ENCODE results near the gene GLIS1.
"Not testable (repeated sequence)": the region's sequence is repeated elsewhere in the genome, so short reads cannot be mapped to it uniquely, and the experiment has no call there.

Gene GLIS1

DNA sequence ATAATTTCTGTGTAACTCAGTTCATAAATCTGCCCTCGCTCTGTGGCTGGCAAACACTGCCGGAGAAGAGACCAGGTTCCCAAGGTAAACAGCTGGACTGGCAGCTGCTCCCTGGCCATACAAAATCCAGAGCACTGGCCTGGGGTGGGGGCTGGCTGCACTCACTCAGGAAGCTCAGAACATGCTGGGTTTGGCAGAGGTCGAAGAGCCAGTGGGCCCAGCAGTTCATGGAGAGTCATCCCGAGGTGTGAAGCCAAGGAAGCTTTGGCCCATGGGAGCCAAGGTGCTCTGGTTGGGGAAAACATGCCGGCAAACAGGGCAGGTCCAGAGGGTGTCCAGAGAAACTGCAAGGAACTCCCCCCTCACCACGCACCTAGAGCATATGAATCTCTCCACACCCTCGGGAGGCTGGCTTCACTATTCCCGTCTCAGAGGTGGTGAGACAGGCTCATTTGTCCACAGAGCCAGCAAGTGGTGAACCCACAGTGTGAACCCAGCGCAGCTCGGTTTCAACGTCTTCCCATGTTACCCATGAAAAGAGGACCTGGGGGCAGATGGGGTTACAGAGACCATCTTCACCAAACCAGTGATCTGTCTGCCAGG is 177.4 kb downstream of the GLIS1 start:
- DNase-seq (ENCODE audit: low read depth): no peak

DNA sequence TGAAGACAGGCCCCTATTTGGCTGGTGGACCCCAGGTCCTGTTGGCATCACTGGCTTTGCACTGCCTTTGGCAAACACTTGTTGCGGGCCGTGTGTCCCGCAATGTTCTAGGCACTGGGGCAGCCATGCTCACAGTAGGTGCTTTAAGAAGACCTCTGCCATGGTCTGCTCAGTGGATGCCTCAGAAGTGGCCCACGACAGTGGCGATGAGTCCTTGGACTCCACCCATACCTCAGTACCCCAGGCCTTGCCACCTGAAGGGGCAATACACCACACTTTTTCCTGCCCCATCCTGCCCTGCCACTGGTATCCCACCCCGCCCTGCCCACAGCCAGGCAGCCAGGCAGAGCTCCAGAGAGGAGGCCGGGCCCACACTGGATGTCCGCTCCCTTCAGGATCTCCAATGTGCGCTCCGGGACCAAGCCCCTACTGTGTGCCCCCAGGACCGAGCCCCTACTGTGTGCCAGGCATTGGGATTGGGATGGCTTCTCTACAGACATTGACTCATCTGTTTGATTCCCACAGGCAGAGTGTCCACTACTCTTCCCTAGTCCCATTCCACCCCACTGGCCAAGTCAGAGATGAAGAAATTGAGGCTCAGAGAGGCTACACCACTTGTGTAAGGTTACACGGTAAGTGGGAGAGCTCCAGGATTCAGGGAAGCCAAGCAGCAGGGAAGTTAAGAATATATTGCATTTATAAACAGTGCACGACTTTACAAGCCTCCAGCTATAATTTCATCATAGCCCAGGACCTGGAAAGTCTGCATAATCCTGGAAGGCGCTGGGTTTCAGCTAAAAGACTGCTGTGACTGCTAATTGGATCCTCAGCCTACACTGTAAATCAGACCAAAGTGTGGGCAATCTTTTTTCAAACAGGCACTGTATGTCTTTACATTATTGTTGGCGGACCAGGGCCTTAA is 178.1 kb downstream of the GLIS1 start:
- DNase-seq (ENCODE audit: low read depth): no peak

DNA sequence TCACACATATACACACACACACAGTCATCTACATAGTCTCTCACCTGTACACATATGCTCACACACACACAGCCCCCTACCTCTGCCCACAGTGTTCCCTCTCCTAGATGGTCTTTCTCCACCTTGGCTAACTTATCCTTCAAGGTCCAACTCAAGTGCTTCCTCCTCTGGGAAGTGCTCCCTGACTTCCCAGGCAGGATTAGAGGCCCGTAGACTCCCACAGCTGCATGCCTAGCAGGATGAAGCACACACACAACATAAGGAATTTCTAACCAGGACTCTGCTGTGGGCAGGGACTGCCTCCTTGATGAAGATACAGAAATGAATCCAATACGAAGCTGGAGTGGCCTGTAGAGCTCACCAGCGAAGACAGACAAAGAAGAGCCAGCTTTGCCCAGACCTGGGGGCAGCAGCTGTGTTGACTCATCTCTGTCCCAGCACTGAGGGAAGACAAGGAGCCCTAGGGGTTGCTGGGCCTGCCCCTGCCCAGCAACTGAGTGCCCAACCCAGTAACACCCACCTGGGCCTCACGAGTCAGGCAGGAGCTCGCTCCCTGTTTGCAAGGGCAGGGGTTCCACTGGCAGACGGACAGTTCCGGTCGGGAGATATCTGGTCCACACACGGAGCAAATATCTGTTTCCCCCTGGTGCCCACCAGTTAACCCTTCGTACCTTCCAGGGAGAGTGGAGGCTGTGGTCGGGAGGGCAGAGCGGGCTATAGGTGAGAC is 178.9 kb downstream of the GLIS1 start:
- no peak for DNase-seq (ENCODE audit: low read depth)

DNA sequence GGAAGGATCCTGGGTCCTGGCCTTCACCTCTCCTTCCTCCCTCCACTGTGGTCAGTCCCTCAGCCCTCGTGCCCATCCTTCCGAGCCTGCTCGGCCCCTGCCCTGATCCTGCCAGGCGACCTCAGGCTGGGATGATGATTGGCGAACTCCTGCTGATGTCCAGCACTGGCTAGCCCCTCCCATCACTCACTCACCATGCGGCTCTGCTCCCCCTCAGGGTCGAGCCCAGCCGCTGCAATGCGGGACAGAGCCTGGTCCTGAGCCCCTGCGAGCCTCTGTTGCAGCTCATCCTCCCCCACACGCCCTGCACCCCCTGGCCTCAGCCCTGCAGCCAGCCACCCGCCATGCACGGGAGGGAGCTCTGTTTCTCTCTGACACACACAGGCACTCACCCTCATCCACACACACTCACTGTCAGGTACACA is 179.6 kb downstream of the GLIS1 start:
- DNase-seq (ENCODE audit: low read depth): no peak

DNA sequence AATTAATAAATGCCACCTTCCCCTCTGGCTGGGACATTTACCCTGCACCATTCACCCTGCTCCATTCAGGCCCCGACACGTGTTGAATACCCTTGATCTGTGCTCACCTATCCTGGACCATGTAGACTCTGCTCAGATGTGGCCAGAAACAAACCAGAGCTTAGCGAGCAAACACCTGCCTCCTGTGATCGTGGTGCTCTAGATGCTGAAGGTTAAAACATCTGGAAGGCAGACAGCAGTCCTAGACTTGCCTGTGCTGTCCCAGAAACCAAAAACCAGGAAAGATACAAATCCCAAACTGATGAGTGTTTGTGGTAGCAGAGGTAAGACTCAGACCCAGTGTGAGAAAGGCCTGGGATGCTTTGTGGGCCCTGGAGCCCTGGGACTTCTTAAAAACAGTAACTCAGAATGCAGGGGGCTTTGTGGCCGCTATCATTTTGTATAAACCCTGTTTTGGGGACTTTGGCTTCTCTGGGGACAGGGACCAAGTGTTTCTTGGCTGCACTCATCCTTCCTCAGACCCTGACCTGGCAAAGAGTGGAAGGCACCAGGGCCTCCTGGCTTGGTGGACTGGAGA is 180.1 kb downstream of the GLIS1 start:
- no peak for DNase-seq (ENCODE audit: low read depth)

DNA sequence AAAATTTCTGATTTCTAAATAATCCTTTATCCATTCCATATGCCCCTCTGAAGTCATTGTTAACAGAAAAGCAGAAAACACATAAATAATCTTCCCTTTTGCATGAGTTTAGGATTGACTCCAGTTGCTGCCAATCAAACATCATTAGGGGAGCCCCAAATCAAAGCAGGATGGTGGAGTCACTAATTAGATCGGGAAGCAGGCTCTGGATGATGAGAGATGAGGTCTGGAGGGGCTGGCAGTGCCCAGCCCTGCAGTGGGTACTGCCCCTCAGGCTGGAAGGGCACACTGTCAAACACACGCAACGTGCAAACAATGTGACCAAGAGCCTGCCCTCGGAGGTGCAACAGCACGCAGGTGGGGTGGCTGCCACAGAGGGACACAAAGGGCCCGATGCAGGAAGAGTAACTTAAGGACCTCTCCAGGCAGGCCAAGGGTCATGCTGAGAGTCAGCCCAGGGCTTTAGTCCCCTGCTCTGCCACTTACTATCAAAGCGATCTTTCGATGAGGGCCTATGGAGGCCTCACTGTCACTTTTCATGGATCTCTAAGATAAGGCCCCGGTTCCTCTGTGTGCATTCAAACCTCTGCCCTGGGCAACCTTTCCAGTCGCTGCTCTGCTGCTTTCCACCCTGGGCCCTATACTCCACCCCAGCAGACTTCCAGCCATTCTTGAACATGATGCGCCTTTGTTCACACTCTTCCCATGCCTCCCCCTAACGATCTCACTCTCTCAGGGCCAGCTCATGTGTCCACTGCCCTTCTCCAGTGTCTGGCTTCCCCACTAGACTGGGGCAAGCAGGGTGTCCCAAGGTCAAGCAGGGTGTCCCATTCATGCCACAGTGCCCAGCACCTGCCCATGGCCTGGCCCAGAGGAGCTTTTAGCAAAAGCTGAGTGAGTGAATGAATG is 180.9 kb downstream of the GLIS1 start:
- DNase-seq (ENCODE audit: low read depth): no peak

DNA sequence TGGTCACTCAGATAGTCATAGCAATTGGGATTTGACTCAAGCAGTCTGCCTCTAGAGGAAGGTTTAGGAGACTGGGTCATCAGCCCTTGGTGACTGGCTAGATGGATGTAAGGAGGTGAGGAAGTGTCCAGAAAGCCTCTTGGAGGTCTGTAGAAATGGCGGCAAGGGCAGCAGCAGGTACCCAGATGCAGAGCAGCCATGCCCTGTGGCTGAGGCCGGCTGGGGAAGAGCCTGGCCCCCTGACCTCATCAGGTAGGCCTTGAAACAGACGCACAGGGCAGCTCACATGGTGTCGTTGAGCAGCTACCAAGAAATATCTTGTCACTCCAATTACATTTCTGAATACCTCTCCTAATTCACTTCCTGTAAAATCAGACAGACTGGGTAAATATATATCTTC is 181.6 kb downstream of the GLIS1 start:
- DNase-seq (ENCODE audit: low read depth): no peak

DNA sequence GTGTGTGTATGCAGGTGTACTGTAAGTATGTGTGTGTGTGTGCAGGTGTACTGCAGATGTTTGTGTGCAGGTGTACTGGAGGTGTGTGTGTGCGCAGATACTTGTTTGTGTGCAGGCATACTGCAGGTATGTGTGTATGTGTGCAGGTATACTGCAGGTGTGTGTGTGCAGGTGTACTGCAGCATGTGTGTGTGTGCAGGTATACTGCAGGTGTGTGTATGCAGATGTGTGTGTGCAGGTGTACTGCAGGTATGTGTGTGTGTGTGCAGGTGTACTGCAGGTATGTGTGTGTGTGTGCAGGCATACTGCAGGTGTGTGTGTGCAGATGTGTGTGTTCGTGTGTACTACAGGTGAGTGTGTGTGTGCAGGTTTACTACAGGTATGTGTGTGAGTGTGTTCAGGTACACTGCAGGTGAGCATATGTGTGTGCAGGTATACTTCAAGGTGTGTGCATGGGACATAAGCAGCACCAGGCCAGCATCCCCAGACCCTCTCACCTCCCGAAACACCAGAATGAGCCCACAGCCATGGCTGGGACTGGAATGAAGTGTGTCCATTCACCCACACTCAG is 182.2 kb downstream of the GLIS1 start:
- DNase-seq (ENCODE audit: low read depth): no peak

DNA sequence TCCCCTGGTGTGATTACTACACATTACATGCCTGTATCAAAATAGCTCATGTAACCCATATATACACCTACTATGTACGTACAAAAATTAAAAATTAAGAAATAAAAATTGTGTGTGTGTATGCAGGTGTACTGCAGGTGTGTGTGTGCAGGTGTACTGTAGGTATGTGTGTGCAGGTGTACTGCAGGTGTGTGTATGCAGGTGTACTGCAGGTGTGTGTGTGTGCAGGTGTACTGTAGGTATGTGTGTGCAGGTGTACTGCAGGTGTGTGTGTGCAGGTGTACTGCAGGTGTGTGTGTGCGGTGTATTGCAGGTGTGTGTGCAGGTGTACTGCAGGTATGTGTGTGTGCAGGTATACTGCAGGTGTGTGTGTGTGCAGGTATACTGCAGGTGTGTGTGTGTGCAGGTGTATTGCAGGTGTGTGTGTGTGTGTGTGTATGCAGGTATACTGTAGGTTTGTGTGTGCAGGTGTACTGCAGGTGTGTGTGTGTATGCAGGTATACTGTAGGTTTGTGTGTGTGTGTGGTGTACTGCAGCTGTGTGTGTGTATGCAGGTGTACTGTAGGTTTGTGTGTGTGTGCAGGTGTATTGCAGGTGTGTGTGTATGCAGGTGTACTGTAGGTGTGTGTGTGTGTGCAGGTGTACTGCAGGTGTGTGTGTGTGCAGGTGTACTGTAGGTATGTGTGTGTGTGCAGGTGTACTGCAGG is 183.2 kb downstream of the GLIS1 start:
- not testable (repeated sequence) for DNase-seq (ENCODE audit: low read depth)

DNA sequence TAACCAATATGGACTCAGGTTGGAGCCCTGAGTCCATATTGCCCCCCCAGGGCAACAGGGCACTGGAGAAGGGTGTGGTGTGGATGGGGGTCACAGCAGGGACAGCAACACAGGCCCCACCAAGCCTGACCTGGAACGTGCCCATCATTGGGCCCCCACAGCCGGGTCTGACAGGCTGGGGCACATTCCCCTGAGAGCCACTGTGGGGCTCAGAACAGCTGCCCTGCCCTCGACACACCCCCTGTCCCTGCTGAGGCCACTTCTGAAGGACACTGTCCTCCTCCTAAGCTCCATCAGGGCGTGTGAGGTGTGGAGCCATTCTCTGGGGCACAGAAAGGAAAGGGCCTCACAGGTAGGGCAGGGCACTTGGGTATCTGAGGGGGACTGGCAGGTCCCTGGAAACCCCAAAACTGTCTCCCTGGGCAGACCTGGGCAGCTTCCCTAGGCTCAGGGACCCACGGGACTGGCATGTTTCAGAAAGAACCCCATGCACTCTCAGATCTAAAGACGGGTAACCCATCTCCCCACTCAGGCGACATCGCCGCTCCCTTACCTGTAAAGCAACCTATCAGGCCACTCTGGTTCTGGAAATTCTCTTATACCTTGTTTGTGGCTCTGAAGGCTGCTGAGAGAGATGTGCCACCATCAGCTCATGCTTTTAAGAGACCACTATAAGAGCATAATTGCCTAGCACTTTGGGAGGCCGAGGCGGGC is 184.2 kb downstream of the GLIS1 start:
- no peak for DNase-seq (ENCODE audit: low read depth)

DNA sequence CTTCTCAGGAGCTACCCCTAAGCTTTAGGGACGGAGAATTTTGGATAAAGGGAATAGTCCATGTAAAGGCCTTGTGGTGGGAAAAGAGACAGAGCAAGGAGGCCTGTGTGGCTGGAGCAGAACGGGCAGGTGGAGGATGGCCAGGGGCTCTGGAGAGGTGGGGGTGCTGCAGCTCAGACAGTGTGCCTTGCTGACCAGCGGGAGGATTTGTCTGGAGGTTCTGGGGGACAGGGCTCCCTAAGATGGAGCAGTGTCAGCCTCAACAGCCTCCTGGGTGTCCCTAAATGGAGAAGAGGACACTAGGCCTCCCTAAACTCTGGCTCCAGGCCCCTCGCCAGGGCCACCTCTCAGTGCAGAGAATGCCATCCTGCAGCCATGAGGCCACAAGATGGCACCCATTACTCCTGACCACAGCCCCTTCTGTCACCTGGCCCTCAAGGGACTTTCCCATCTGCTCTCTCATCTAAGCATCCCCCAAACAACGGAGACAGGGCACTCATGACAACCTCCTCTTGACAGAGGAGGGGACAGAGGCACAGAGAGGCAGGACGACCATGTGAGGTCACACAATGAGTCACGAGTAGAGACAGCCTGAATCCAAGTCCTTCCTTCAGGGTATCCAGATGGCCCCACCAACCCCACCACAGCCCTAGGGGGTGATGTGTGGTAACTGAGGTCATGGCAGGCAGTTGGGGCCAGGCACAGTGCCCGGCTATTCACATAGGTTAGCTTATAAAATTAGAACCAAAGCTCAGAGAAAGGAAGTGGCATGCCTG is 185.0 kb downstream of the GLIS1 start:
- DNase-seq (ENCODE audit: low read depth): no peak

DNA sequence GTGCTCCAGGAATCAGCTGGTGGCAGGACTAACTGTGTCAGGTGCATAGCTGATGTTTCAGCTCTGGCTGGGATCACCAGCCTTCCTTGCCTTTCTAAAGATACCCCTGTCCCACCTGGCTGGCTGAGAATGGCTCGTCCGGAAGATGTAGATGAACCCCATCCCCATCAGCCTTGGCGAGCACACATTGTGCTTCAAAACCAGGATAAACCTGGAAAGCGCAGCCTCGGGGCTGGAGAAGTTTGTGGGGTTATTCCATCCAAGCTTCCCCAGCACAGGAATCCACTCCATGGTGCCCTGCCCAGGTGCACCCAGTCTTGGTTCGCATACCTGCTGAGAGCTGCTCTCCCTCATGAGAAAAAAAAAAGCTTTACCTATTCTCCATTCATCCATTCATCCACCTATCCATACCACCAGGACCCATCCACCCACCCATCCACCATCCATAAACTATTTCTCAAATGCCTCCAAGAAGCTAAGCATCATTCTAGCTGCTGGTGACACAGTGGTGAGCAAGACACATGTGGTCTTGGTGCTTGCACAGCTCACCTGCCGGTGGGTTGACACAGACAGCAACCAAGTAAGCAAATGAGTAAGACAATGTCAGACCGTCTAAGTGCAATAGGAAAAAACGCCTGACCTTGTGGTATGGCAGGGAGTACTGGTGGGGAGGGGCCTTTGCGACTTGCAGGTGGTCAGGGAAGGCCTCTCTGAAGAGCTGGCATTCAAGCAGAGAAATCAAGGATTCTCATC is 185.8 kb downstream of the GLIS1 start:
- no peak for DNase-seq (ENCODE audit: low read depth)

DNA sequence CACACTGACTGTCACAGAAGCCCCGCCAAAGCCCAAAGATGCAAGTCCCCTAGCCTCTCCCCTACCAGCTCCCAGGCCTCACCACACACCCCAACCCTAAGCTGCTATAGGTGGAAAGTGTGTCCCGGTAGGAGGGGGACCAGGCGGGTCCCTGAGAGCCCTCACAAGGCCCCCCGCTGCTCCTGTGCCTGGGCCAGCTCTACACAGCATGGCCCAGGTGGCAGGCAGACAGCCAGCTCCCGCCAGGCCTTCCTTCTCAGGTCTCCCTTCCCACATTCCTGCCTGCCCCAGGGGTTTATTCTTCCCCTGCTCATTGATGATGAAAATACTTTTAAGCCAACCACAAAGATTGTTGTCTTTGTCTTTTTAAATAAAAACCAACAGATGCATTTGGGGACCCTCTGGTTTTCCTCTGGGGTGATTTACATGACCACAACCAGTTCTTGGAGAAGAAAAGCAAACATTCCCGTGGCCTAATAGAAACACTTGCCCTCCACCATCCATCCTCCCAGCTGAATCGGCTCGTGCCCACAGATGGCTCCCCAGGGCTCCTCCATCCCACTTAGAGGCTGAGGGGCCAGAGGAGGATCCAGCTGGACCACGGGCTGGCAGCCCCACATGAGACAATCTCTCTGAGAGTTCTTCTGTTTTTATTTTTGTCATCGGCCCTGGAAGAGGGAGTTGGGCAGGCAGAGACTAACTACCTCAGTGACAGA is 186.7 kb downstream of the GLIS1 start:
- DNase-seq (ENCODE audit: low read depth): no peak

DNA sequence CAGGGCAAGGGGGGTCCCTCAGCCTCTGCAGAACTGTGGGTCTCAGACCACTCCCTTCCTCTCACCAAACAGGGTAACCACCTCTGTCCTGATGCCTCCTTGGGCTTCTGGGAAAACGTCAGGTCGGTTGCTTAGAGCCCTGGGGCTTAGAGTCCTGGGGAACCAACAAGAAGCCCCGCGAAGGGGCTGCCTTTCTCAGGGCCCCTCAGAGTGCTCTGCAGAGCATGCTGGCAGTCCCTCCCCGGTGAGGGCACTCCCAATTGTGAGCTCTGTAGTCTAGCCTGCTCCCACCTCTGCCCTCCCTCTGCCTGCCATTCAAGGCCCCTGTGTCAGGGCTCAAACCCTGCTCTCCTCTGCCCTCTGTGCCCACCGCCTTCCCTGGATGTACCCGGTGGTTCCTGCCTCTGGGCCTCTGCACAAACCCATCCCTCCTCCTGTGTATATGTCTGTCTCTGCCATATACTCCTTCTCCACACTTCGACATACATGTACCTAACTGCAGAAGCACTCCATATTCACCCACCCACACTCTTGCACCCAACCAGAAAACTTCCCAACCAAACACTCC is 187.5 kb downstream of the GLIS1 start:
- no peak for DNase-seq (ENCODE audit: low read depth)

DNA sequence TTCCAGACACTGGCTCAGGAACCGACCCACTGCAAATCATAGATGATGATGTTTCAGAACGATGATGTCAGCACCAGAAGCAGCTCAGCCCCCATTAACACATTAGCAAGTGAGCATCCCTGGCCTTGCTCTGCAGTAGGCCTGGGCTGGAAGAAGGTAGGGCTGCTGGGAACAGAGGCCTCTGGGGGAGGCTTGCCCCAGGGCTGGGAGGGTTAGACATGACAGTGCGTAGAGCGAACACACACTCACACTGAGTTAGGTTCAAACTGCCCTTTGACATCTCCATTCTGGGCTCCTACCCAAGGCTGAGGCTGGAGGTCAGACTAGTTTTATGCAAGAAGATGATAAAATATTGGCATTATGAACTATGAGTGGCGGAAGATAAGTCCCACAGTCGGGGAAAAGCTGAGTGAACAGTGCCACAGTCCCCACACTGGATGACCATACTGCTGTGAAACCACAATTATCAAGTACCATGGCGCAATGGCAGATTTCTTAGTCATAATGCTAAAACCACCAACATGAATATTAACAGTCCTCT is 188.7 kb downstream of the GLIS1 start:
- no peak for DNase-seq (ENCODE audit: low read depth)

DNA sequence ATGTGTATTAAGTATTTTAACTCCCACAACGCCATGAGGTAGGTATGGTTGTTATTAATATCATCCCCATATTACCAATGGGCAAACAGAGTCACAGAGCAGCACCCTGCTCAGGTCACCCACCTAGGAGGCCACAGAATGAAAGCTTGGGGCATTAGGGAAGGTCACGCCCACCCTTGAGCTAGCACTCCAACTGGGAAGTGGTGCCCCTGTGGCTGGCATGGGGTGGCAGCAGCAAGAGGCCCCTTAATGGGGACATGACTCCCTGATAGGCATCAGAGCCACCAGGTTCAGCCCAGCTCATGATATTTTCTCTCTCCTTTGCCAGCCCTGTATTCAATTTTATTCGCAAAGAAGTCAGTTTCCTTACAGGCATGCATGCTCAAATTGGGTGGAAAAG is 189.2 kb downstream of the GLIS1 start:
- no peak for DNase-seq (ENCODE audit: low read depth)

DNA sequence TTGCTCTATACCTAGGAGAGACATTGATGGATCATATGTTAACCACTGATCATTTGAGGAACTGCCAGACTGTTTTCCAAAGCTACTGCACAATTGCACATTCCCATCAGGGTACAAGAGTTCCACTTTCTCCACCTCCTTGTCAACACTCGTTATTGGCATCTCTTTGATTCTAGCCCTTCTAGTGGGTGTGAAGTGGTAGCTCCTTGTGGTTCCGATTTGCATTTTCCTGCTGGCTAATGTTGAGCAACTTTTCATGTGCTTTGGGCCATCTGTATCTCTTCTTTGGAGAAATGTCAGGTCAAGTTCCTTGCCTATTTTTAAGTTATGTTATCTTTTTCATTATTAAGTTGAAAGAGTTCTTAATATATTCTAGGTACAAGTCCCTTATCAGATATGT is 189.7 kb downstream of the GLIS1 start:
- DNase-seq (ENCODE audit: low read depth): no peak
